Measurements from ENCODE around the gene ALAS2. TPM values are rescaled to one million over a fixed set of nuclear protein-coding genes. Genes with fewer than 3 reads are reported as not detected.
A peak's percentile ranks its signal among the peaks of the same experiment; 100 is the strongest.

Gene ALAS2
- total and polyA plus RNA-seq, 4 donors, result 0.21 to 1,807 TPM; not detected in 2

DNA sequence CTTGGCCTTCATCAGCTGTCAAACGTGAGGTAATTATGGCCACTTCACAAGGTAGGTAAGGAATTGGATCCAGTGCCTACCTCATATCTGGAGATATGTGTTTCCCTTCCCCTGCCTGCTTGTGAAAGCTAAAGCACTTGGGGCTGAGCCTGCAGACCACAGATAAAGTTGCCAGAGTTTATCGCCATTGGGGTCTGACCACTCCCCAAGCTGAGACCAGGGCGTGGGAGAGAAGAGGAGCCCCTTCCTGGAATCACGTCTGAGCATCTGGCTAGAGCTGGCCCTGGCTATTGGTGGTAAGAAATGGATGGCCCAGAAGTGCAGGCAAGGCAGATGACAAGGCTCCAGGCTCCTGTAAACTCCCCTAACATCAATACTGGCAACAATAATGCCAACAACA, 2.7 kb downstream of the ALAS2 start:
- H3K4me3 ChIP-seq (ENCODE audit: low read depth in 1 of 3, low read length in 3 of 3), result no peak overlapping the region
- 88% methylated on average over 4 of the region's 4 CpGs for WGBS
- H3K27me3 ChIP-seq (ENCODE audit: control insufficient read depth in 4 of 4, insufficient read depth in 4 of 4, low read length in 3 of 4), result no peaks in the 10 kb centered on the region
- H3K9me3 ChIP-seq (ENCODE audit: control insufficient read depth in 4 of 4, low read length in 3 of 4), result no peaks in the 10 kb centered on the region
- H3K27ac ChIP-seq (ENCODE audit: low read depth in 1 of 2, low read length in 2 of 2), result no peak overlapping the region
- DNase-seq (ENCODE audit: low spot score), result peak; percentile 65
- TF ChIP-seq RXRA (IDR thresholded peaks at IDR 0.05) (no peak), RAD21 (IDR thresholded peaks at IDR 0.05) (no peak), GABPA (IDR thresholded peaks at IDR 0.05 in 1 of 2, conservative IDR thresholded peaks at IDR 0.05 in 1 of 2) (no peak), FOXA1 (IDR thresholded peaks at IDR 0.05) (no peak), REST (IDR thresholded peaks at IDR 0.05) (no peak), MAX (IDR thresholded peaks at IDR 0.05) (no peak), FOXA2 (IDR thresholded peaks at IDR 0.05) (no peak), EGR1 (IDR thresholded peaks at IDR 0.05; ENCODE audit: low read depth in 2 of 2) (no peak), TAF1 (conservative IDR thresholded peaks at IDR 0.05) (no peak), SP1 (IDR thresholded peaks at IDR 0.05) (no peak), HNF4A (conservative IDR thresholded peaks at IDR 0.05) (no peak)
- TF ChIP-seq, protein P1, sequence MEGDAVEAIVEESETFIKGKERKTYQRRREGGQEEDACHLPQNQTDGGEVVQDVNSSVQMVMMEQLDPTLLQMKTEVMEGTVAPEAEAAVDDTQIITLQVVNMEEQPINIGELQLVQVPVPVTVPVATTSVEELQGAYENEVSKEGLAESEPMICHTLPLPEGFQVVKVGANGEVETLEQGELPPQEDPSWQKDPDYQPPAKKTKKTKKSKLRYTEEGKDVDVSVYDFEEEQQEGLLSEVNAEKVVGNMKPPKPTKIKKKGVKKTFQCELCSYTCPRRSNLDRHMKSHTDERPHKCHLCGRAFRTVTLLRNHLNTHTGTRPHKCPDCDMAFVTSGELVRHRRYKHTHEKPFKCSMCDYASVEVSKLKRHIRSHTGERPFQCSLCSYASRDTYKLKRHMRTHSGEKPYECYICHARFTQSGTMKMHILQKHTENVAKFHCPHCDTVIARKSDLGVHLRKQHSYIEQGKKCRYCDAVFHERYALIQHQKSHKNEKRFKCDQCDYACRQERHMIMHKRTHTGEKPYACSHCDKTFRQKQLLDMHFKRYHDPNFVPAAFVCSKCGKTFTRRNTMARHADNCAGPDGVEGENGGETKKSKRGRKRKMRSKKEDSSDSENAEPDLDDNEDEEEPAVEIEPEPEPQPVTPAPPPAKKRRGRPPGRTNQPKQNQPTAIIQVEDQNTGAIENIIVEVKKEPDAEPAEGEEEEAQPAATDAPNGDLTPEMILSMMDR (IDR thresholded peaks at IDR 0.05; ENCODE audit: low read depth, low read length, missing input control), result no peak
- TF ChIP-seq, protein P2, sequence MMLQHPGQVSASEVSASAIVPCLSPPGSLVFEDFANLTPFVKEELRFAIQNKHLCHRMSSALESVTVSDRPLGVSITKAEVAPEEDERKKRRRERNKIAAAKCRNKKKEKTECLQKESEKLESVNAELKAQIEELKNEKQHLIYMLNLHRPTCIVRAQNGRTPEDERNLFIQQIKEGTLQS (IDR thresholded peaks at IDR 0.05), result no peak
- H3K36me3 ChIP-seq (ENCODE audit: control insufficient read depth in 4 of 4, insufficient read depth in 3 of 4, low read depth in 1 of 4, low read length in 3 of 4), result no peaks in the 10 kb centered on the region
- H3K9ac ChIP-seq (ENCODE audit: low read depth in 1 of 2, low read length in 2 of 2), result no peak overlapping the region
- no peaks in the 10 kb centered on the region for H3K4me1 ChIP-seq (ENCODE audit: control insufficient read depth in 4 of 4, insufficient read depth in 4 of 4, low read length in 3 of 4)

DNA sequence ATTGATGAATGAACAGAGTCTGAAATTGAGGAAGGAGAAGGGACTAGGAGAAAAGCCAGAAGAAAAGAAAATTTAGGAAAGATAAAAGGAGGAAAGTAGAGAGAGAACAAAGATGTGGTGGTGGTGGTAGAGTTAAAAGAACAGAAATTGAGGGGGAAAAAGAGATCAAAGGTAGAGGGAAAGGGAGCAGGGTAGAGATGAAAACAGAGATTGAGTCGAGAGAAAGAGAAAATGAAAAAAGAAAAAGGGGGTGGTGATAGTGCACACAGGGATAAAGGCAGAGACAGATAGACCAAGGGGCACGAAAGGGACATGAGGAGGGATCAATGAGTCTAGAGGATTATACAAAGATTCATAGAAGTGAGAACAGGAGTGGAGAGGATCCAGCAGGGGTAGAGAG, 3.9 kb downstream of the ALAS2 start:
- Histone ChIP-seq H3K36me3 (ENCODE audit: control insufficient read depth in 4 of 4, insufficient read depth in 3 of 4, low read depth in 1 of 4, low read length in 3 of 4) (no peaks in the 10 kb centered on the region), H3K9me3 (ENCODE audit: control insufficient read depth in 4 of 4, low read length in 3 of 4) (no peaks in the 10 kb centered on the region), H3K4me1 (ENCODE audit: control insufficient read depth in 4 of 4, insufficient read depth in 4 of 4, low read length in 3 of 4) (no peaks in the 10 kb centered on the region), H3K9ac (ENCODE audit: low read depth in 1 of 2, low read length in 2 of 2) (no peak overlapping the region), H3K27ac (ENCODE audit: low read depth in 1 of 2, low read length in 2 of 2) (no peak overlapping the region), H3K4me3 (ENCODE audit: low read depth in 1 of 3, low read length in 3 of 3) (no peak overlapping the region), H3K27me3 (ENCODE audit: control insufficient read depth in 4 of 4, insufficient read depth in 4 of 4, low read length in 3 of 4) (no peaks in the 10 kb centered on the region)
- no peak for TF ChIP-seq SP1 (IDR thresholded peaks at IDR 0.05)
- TF ChIP-seq HNF4G (IDR thresholded peaks at IDR 0.05), result no peak
- no peak for TF ChIP-seq YY1 (IDR thresholded peaks at IDR 0.05)
- TF ChIP-seq REST (IDR thresholded peaks at IDR 0.05), result no peak
- TF ChIP-seq, protein P1 (IDR thresholded peaks at IDR 0.05; ENCODE audit: low read depth, low read length, missing input control), result no peak
- TF ChIP-seq RXRA (IDR thresholded peaks at IDR 0.05), result no peak
- no peak for DNase-seq (ENCODE audit: low spot score)
- WGBS, result 80% methylated on average over 2 of the region's 2 CpGs
